ACHN (cell line): ENCODE results near the gene GSTA4.
"Not testable (repeated sequence)": the region's sequence is repeated elsewhere in the genome, so short reads cannot be mapped to it uniquely, and the experiment has no call there.

Experiments used
- DNase-seq: peaks from one replicate; pipeline ENCODE4 v3.0.0-alpha.2; 2015
- in situ Hi-C: cut with HindIII; loops from 2 replicates; pipeline ENCODE4 v1.10.0; 2017; ENCODE audit warnings: low sequenced_read_pairs, low pct_ligation_motif_present, low pct_unique_long_range_greater_than_20kb

Gene GSTA4, protein sequence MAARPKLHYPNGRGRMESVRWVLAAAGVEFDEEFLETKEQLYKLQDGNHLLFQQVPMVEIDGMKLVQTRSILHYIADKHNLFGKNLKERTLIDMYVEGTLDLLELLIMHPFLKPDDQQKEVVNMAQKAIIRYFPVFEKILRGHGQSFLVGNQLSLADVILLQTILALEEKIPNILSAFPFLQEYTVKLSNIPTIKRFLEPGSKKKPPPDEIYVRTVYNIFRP

DNA sequence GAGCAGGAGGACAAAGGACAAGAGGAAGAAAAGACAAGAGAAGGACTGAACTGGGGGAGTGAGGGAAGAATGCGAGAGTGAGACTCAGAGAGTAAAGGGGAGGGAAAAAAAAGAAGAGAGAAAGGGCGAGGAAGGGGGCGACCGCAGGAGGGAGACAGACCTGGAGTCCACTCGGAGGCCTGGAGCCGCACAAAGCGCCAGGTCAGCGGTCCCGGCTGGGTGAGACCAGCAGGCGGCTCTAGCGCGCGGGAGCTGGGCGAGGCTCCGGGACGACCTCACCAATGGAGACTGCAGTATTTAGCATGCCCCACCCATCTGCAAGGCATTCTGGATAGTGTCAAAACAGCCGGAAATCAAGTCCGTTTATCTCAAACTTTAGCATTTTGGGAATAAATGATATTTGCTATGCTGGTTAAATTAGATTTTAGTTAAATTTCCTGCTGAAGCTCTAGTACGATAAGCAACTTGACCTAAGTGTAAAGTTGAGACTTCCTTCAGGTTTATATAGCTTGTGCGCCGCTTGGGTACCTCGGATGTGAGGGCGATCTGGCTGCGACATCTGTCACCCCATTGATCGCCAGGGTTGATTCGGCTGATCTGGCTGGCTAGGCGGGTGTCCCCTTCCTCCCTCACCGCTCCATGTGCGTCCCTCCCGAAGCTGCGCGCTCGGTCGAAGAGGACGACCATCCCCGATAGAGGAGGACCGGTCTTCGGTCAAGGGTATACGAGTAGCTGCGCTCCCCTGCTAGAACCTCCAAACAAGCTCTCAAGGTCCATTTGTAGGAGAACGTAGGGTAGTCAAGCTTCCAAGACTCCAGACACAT is at the start of gene GSTA4:
TSS of gene GSTA4 (minus strand) at position 196 of the 824 bp plus-strand sequence. CDS start 1,041 bp downstream, outside the sequence.
- DNase-seq: peak; percentile 96
- in situ Hi-C loops: not testable (repeated sequence)

DNA sequence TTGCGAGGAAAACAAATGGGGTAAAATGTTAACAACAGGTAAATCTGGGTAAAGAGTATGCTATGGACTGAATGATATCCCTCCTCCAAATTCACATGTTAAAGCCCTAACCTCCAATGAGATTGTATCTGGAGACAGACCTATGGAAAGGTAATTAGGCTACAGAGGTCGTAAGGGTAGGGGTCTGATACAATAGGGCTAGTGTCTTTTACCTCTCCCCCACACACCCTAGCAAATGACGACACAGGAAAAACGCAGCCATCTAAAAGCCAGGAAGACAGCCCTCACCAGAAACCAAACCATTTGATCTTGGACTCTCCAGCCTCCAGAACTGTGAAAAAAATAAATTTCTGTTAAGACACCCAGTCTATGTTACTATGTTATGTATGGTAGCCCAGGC is 49.5 kb upstream of the GSTA4 start:
- no peak for DNase-seq
- in situ Hi-C loops: no loop called here

DNA sequence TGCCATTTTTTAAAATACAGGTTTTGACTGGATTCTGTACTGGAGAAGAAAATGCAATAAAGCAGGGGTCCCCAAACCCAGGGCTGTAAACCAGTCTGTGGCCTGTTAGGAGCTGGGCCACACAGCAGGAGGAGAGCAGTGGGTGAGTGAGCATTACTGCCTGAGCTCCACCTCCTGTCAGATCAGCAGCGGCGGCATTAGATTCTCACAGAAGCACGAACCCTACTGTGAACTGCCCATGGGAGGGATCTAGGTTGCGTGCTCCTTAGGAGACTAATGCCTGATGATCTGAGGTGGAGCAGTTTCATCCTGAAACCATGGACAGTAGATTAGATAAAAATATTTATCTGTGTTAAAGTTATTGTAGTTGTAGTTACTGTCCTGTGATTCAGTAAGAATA is 49.0 kb upstream of the GSTA4 start:
- in situ Hi-C loops: no loop called here
- DNase-seq: peak; percentile 78

DNA sequence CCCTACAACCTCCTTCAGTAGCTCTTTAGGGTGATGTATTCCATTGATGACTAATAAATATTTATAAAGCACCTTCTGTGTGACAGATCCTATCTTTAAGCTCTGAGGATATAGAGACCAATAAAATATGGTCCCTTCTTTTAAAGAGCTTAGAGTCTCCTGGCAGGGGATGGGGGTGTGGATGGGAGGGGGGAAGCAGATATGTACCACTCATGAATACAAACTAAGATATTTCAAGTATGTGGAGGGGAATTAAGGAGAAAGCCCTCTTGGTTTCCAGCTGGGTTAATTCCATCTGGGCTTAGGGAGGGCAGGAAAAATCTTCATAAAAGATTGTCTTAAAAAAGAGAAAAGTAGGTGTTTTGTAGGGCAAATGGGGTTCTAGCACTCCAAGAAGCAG is 48.5 kb upstream of the GSTA4 start:
- peak; percentile 67 for DNase-seq
- in situ Hi-C loops: no loop called here

DNA sequence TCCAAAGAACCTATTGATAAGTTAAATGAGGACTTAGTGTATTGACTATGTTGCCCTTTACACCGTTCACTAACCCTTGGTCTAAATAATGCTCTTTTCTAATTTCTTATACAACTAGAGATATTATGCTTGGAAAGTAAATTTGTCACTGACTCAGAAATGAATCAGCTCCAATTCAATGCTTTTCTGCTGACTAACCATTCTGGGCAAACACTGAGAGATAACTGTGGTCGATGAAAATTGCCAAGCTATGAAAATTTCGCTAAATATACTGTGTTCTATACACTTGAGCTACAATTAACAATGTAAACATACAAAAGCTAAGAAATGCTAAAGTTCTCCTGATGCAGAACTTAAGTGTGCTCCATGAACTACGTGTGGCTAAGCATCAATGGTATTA is 47.0 kb upstream of the GSTA4 start:
- peak; percentile 85 for DNase-seq
- in situ Hi-C loops: no loop called here

DNA sequence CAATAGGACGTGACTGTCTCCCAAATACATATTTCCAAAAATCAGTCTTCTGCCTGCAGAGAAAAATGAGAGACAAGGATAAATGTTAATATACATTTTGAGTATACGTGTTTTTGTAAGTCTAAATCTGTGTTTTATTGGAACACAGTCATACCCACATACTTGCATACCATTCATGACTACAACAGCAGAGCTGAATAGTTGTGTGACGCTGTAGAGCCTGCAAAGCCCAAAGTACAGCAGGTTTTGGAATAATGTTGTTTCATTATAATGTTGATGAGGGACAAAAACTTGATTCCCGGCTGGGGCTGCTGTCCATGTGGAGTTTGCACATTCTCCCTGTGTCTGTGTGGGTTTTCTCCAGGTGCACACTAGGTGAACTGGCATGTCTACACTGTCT is 46.3 kb upstream of the GSTA4 start:
- DNase-seq: peak; percentile 25
- in situ Hi-C loops: no loop called here

DNA sequence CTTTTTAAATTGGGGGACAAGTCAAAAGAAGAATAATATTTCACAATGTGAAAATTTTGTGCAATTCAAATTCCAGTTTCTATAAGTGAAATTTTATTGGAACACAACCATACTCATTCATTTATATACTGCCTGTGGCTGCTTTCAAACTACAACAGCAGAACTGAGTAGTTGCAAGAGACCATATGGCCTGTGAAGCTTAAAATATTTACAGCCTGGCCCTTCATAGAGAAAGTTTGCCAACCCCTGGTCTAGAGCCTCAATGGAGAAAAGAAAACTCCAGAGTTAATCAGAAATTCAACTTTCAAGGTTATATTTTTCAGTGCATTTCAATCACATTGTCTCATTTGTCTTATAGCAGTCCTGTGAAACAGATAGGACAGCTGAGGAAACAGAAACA is 43.5 kb upstream of the GSTA4 start:
- in situ Hi-C loops: no loop called here
- no peak for DNase-seq

DNA sequence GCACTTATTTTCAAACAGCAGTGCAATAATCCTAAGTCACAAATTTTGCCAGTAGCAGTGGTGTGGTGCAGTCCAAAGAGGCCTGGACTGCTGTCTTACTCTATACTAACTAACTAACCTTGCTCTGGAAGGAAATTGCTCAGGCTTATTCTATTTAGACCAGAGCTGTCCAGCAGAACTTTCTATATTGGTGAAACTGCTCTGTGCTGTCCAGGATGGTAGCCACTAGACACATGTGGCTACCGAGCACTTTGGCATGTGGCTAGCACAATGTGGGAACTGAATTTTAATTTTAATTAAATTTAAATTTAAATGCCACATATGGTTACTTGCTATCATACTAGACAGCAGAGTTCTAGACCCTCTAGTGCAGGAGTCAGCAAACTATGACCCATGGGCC is 43.1 kb upstream of the GSTA4 start:
- in situ Hi-C loops: no loop called here
- DNase-seq: no peak

DNA sequence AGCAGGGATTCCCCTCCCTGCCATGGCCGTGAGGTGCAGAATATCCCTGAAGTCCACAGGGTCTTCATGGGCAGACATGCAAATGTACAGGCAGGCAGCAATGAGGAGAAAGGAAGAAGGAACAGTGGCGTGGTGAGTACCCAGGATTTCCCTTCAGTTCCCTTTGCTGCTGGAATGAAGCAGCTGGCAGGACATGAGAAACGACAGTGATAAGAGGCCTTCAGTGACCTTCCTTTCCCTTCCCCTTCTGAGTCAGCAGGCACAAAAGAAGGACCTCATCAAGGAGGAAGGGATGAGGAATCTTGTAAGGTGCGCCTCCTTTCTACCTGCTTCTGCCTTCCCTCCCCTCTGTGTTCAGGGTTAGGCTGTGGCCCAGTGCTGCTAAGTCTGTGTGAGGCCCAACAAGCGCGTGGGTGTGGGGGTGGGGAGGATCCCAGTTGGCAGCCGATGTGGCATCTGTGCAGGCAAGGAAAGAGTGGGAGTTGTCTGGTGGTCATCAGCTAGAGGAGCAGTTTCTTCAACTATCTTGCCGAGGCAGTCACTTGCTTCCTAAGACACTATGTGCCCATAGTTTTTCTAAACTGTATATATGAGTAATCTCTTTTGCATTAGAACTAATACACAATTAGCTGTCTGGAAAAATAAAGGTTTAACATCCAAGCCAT is 40.6 kb upstream of the GSTA4 start:
- no peak for DNase-seq
- in situ Hi-C loops: no loop called here

DNA sequence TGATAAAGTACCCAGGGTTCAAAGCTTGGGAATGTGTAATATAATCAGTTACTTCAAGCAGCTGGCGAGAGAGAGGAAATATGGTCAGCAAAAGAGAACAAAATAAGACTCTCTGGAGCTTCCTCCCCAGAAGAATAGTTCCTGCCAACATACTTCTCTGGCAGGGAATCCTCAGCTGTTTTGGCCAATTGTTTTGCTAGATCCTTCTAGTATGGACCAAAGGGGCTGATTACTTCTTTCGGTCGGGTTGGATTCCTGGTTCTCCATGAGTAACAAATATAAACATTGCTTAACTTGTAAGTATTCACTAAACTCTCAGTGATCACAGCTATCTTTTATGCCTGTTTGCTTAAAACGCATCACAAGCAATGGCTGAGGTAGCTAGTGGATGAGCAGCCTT is 38.7 kb upstream of the GSTA4 start:
- no peak for DNase-seq
- in situ Hi-C loops: no loop called here

DNA sequence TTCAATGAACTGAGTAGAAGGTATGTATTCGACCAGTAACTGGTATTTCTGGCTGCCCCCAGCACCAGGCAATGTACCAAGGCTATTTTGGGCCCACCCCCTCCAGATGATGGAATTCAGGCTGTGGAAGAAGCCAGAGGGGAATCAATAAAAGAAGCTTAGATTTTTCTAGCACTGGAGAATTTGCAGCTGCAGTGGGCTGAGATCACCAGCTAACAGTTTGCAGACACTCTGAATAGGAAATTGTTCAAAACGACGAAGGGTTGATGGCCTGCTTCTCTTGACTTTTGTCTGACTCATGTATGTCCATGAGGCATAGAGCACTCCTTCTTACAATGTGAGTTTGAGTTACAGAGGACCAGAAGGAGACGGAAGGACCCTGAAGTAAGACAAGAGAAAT is 37.8 kb upstream of the GSTA4 start:
- in situ Hi-C loops: no loop called here
- DNase-seq: no peak

DNA sequence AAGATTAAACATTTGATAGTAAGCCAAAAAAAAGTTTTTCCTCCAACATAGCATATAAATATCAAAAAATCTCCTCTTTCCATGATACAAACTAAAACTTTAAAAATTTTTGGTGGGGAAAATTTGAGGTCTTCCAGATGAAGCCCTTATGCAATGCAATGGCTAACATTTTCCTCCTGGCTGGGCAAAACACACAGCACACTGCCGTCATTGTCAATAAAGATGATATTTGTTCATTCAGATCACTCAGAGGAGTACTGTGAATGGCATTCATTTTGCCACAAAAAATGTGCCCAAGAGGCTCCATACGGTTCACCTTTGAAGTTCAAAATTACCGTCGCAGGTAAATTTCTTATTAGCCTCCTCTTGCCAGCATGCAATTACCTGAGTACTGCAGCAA is 36.2 kb upstream of the GSTA4 start:
- in situ Hi-C loops: no loop called here
- DNase-seq: no peak

DNA sequence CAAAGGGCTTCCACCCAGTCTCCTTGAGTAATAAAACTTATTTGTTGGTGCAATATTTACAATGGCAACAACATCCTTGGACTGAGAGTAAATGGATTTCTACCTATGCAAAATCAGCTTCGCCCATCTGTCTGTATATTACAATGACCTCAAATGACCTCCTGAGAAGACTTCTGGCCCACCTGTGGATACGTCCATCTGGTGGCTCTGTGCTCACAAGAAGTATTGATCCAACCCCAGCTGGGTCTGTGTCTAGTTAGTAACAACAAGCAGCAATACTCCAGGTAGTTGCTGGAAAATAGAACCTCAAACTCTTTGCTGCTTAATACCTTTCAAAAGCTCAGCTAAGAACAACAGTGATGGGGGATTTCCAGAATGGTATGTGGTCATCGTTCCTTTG is 34.7 kb upstream of the GSTA4 start:
- no peak for DNase-seq
- in situ Hi-C loops: no loop called here

DNA sequence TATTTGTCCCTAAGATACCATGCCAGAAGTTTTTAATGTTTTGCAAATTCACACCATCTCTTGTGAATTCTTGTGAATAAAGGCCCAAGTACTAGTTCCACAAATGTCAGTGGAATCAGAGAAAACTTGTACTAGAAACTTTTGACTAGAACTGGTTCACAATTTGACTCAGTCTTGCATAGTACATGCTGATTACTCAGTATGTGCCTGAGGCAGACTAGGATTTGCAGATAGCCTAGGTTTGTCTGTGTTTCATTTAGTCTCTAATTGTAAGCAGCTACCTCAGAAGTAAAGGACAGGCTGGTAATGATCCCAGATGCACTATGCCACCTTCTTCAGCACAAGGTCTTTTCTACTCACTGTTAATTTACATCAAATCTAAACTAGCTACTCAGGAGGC is 34.2 kb upstream of the GSTA4 start:
- no peak for DNase-seq
- in situ Hi-C loops: no loop called here

DNA sequence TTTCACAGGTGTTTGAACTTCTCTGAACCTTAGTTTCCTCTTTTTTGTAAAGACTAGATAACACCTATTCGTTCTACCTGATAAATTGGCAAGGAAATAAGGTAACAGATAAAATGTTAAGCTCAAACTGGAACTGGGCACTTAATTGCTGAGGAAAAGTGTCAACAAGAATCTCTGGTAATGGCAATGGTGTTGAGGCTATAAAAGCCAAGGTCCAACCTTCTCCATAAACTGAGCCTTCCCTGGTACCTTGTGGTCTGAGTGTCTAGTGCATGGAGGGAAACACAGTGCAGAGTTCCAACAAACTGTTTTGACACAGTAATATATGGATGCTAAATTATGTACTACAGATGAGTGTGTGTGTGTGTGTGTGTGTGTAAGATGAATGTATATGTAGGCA is 33.4 kb upstream of the GSTA4 start:
- in situ Hi-C loops: no loop called here
- no peak for DNase-seq

DNA sequence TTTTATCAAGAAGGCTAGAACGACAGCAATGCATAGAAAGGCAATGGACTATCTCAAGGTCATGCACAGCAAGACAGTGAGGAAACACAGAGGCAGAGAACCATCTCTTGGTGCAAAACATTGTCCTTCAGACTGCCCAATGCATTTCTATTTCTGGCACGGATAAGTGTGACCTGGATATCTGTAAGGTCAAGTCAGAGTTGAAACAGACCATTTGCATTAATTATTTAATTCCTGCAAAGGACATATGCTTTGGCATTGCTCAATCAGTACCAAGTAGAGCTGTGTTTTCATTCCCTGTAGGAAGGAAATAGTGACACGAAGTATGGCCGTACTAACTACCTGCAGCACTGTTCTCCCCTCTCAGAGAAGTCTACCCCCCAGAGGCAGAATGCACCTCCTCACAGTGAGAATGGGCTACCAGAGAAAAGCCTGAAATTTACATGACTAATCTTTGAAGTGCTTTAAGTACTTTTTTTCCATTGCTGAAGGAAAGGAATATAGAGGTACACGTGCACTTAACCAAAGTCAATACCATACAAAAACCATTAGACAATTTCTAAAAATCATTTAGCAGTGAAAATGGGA is 32.1 kb upstream of the GSTA4 start:
- in situ Hi-C loops: no loop called here
- no peak for DNase-seq

DNA sequence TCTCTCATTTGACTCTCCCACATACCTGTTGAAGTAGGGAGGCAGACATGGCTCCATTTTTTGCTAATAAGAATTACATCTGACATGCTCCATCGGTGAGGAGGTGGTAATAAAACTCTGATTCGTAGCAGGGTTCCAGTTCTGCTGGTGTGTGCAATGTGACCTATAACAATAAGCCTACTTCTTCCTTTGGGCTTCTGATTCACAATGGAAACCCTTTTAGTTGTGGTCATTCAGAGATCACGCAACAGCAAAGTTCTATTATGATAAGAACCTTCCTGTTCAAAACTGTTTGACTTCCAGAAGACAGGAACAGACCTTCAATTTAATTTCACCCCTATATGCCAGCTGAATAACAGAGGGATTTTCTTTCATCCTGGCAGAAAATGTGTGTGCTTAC is 31.4 kb upstream of the GSTA4 start:
- in situ Hi-C loops: no loop called here
- DNase-seq: no peak

DNA sequence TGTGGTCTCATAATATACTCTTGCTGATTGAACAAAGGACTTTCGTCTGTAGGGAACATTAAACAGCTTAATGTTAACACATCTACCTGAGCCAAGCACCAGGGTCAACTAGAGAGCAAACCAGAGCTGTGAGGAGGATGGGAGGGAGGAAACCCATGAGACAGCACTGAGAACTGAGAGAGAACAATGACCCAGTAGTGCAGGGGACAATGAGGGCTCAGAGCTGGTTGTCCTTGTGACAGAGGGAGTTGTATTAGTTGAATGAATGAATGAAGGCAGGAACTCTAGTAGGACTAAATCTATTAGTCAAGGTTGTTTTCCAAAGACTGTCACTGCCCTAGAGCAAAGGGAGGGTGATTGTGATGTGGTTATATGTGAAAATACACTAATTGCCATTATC is 28.2 kb upstream of the GSTA4 start:
- no peak for DNase-seq
- in situ Hi-C loops: no loop called here

DNA sequence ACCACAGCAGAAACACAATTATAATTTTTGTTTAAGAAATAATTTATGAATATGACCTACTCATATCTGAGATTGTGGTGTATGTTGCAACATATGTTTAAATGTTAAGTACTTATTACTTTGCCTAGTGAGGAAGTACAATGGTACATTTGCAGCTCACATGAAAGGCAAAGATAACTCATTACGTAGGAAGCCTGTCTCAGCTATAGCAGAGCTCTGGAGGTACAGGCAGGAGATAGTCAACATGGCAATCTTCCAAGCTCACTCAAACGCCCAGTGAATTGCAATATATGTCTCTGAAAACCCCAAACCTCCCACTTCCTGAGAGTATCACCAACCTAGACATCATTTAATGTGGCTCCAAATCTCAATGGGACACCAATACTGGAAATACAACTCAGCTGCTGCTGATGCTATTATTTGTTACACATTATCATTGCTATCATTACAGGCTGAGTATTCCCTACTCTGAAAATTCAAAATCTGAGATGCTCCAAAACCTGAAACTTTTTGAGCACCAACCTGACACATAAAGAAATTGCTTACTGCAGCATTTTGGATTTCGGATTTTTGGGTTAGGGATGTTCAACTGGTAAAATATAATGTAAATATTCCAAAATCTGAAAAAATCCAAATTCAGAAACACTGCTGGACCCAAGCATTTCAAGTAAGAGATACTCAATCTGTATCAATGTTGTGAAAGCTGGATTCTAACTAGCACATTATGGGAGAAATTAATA is 25.1 kb upstream of the GSTA4 start:
- in situ Hi-C loops: no loop called here
- no peak for DNase-seq
